Muscle layer of colon (tissue), 2 donors: ENCODE measurements around the gene ATP1A3.

Source experiments
- H3K27ac ChIP-seq: one replicate; pipeline ENCODE4 v1.7.0; 2013; ENCODE audit warnings: low read depth, mild to moderate bottlenecking, low read length, moderate library complexity
- H3K27me3 ChIP-seq, 2 donors: one replicate each; pipeline ENCODE4 v1.7.0; 2013; ENCODE audit warnings: low read length in 2 of 2, mild to moderate bottlenecking in 2 of 2; ENCODE audit not compliant: insufficient read depth in 2 of 2, control insufficient read depth in 1 of 2
- H3K36me3 ChIP-seq: one replicate; pipeline ENCODE4 v1.7.0; 2013; ENCODE audit warnings: mild to moderate bottlenecking, low read length; ENCODE audit not compliant: insufficient read depth
- H3K4me1 ChIP-seq: one replicate; pipeline ENCODE4 v1.7.0; 2013; ENCODE audit warnings: mild to moderate bottlenecking, low read length; ENCODE audit not compliant: insufficient read depth
- H3K4me3 ChIP-seq, 2 donors: one replicate each; pipeline ENCODE4 v1.7.0; 2013; ENCODE audit warnings: low read length in 2 of 2, low read depth in 1 of 2, mild to moderate bottlenecking in 1 of 2, moderate library complexity in 1 of 2
- H3K9ac ChIP-seq: one replicate; pipeline ENCODE4 v1.7.0; 2013; ENCODE audit warnings: low read length
- H3K9me3 ChIP-seq: one replicate; pipeline ENCODE4 v1.7.0; 2013; ENCODE audit warnings: mild to moderate bottlenecking, low read length
- donor health status: abdominal sarcoma.
- donor health status: Adenocarcinoma of cecum.

Gene ATP1A3

DNA sequence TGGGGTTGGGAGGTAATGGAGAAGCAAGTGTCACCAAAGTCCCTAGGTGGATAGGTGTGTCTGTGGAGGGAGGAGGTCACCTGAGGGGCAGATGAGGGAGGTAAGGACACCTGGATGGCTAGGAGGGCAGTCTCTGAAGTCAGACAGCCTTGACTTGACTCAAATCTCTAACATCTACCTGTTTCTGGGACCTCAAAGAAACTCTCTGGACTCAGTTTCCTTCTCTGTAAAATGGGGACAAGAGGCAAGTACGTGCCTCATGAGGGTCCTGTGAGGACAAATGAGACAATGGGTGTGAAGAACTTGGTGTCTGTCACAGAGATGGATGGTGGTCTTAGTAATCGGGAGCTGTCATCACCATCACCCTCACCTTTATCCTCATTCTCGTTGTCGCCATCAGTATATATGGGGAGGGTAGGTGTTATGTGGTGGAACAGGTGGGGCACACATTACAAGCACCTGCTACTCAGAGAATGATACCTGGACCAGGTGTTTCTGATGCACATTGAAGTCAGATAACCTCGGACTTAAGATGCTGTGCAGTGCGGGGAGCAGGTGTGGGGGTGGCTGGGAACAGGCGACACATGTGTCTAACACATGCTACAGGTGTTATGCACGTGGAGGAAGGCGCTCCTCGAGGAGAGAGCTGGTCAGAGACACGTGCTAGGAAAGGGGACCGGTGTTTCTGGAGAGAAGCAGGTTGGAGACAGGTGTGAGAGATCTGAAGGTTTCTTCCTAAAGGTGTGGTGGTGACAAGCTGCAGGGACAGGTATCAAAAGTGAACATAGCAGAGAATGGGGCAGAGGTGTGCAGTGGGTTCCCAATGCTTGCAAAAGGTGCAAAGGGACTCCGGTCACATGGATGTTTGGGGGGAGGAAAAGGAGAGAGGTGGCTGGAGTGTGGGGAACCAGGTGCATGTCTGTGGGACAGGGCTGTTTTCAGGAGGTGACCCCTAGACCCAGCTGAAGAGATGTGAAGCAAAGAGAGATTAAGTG, 69.6 kb downstream of the ATP1A3 start:
- no peak overlapping the region for H3K4me3 ChIP-seq
- H3K9me3 ChIP-seq = no peaks in the 10 kb centered on the region
- peaks cover 58 to 85% of the 10 kb centered on the region in 2 donors for H3K27me3 ChIP-seq
- no peak overlapping the region for H3K27ac ChIP-seq
- no peak overlapping the region for H3K9ac ChIP-seq
- H3K4me1 ChIP-seq = peaks cover 10% of the 10 kb centered on the region
- no peaks in the 10 kb centered on the region for H3K36me3 ChIP-seq

DNA sequence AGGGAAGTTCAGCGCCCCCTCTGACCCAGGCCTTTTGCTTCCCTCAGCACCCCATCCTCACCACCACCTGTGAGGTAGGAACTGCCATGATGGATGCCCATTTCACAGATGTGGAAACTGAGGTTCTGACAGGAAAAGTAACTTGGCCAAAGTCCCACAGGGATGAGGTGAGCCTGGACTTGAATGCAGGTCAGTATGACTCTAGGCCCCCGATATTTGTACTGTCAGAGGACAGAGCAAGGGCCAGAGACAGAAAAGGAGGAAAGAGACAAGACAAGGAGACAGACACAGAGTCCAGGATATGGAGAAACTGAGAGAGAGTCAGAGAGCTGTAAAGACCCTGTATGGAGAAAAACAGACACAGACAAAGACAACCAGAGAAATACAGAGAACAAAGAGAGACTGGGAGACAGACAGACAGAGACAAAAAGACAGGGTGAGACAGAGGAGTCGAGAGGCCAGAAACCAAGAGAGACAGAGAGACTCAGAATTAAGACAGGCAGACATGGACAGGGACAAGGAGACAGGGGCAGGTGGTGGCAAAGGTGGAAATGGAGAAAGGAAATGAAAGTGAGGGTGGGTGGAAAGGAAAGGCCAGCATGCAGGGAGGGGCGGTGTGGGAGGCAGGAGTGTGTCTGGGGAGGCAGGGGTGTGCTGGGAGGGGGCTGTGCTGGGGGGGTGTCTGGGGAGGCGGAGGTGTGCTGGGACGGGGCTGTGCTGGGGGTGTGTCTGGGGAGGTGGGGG, 70.8 kb downstream of the ATP1A3 start:
- Histone ChIP-seq H3K36me3 (no peaks in the 10 kb centered on the region), H3K27ac (no peak overlapping the region), H3K4me1 (peaks cover 2% of the 10 kb centered on the region), H3K27me3 (peaks cover 56 to 72% of the 10 kb centered on the region in 2 donors), H3K9ac (no peak overlapping the region), H3K9me3 (no peaks in the 10 kb centered on the region), H3K4me3 (no peak overlapping the region)

DNA sequence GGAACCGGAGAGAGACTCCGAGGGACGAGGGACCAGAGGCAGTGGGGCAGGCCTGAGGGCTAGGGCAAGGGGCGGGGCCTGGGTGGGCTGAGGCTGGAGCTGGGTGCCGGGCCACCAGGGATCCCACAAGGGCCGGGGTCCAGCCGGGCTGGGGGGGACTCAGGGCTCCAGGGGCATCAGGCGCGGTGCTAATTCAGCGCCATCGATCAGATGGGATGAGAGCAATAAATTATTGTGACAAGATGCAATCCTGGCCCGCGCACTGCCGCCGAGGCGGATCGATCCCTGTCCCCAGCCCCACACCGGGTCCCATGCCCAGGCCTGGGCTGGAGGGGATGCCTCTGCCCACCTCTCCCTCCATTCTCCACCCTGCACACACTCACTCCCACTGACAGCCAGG, 71.4 kb downstream of the ATP1A3 start:
- H3K9me3 ChIP-seq = no peaks in the 10 kb centered on the region
- H3K27ac ChIP-seq = no peak overlapping the region
- no peak overlapping the region for H3K4me3 ChIP-seq
- no peaks in the 10 kb centered on the region for H3K4me1 ChIP-seq
- no peaks in the 10 kb centered on the region for H3K36me3 ChIP-seq
- no peak overlapping the region for H3K9ac ChIP-seq
- H3K27me3 ChIP-seq = peaks cover 58 to 70% of the 10 kb centered on the region in 2 donors

DNA sequence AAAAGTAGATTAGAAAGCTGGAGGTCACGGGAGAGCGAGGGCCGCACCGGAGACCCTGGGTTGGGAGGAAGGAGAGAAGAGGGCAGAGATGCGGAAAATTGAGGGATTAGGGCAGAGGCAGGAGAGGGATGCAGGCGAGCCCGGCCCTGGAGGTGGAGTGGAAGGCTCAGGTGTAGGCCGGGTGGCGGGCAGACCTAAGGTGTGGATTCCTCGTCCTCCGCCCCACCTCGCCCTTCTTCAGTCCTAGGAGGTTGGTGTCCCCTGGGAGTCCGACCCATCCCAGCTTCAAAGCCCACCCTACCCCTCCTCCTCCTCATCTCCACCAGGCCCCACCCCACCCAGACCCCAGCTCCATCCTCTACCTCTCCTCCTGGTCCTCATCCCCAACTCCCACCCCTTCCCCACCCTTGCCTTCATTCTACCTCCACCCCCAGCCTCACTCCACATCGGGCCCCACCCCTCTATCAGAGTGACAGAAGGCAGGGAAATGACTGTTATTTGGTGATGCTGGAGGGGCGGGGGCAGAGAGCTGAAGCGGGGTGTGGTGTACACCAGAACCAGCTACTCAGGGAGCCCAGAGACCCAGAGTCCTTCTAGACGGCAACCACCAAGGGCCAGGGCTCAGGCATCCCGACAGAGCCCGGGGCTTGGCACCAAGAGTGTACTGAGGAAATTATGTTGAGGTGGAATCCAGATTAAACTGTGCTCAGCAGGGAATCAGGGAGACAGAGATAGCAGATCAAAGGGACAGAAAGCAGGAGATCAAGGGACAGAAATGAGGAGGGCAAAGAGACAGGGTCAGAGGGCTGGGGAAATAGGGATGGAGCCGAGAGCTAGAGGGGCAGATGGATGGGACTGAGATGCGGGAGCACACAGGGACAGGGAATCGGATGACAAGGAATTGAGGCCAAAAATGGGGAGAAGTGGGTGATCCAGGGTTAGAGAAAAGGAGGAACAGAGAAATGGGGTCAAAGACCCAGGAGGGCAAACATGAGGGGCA, 72.2 kb downstream of the ATP1A3 start:
- Histone ChIP-seq H3K27me3 (peaks cover 57 to 70% of the 10 kb centered on the region in 2 donors), H3K27ac (no peak overlapping the region), H3K9me3 (no peaks in the 10 kb centered on the region), H3K4me3 (no peak overlapping the region), H3K9ac (no peak overlapping the region), H3K4me1 (no peaks in the 10 kb centered on the region), H3K36me3 (no peaks in the 10 kb centered on the region)

DNA sequence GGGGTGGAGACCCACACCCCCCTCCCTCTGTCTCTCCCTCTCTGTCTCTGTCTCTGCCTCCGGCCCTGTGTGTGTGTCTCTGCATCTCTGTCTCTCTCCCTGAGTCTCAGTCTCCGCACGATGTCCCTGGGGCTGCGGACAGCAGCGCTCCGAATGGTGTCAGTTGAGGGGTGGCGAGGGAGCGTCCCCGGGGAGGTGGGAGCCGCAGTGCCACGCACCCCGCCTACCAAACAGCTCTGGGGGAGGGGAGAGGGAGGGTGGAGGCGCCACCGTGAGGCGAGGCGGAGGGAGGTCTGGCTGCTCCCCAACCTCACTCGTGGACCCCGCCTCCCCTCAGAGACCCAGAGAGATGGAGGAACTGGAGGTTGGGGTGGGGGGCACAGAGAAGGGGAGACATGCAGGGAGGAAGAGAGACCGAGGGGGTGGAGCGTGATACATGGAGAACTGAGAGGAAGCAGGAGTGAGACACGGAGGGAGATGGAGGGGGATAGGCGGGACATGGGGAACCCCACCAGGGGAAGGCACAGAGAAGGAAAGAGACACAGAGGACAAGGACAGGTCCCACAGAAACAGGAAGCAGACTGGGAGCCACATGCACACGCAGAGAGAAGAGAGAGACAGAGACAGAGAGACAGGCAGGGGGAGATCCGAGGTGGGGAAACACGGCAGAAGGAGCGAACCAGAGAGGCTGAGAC, 73.0 kb downstream of the ATP1A3 start:
- H3K27me3 ChIP-seq = peaks cover 58 to 70% of the 10 kb centered on the region in 2 donors
- H3K27ac ChIP-seq = no peak overlapping the region
- H3K4me1 ChIP-seq = no peaks in the 10 kb centered on the region

DNA sequence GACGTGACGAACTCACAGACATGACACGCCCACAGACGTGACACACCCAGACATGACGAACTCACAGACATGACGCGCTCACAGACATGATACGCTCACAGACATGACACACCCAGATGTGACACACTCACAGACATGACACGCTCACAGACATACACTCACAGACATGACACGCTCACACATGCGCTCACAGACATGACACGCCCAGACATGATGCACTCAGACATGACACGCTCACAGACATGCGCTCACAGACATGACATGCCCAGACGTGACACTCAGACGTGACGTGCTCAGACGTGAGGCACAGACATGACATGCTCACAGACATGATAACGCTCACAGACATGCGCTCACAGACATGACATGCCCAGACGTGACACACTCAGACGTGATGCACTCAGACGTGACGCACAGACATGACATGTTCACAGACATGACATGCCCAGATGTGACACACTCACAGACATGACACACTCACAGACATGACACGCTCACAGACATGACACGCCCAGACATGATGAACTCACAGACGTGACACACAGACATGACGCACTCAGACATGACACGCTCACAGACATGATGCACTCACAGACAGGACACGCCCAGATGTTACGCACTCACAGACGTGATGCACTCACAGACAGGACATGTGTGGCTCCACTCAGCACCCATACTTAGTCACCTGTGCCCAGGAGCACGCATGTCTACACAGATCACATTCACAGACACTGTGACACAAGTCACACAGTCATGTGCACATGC, 73.9 kb downstream of the ATP1A3 start:
- Histone ChIP-seq H3K27me3 (peaks cover 56 to 70% of the 10 kb centered on the region in 2 donors), H3K27ac (no peak overlapping the region), H3K9ac (no peak overlapping the region), H3K4me1 (no peaks in the 10 kb centered on the region), H3K4me3 (no peak overlapping the region), H3K9me3 (no peaks in the 10 kb centered on the region), H3K36me3 (no peaks in the 10 kb centered on the region)

More for the DNA sequence above, 73.0 kb downstream of the ATP1A3 start:
- Histone ChIP-seq H3K4me3 (no peak overlapping the region), H3K36me3 (no peaks in the 10 kb centered on the region), H3K9ac (no peak overlapping the region), H3K9me3 (no peaks in the 10 kb centered on the region)

DNA sequence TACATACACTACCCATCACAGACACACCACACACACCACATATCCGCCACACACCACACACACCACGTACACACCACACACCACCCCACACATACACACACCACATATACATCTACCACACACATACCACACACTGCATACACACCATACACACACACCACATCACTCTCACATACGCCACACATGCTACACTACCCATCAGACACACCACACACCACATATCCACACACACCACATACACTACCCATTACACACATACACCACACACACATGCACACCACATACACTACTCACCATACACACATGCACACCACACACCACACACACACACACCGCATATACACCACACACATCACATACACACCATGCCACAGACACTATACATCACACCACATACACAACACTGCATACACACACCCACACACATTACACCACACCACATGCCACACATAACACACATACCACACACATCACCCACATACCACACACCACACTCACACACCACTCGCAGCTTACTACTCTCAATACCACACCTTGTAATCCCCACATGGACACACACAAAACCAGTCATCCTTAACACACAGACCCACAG, 75.3 kb downstream of the ATP1A3 start:
- no peak overlapping the region for H3K9ac ChIP-seq
- H3K4me1 ChIP-seq = no peaks in the 10 kb centered on the region
- no peaks in the 10 kb centered on the region for H3K9me3 ChIP-seq
- no peaks in the 10 kb centered on the region for H3K36me3 ChIP-seq
- peaks cover 53 to 66% of the 10 kb centered on the region in 2 donors for H3K27me3 ChIP-seq
- no peak overlapping the region for H3K27ac ChIP-seq
- H3K4me3 ChIP-seq = no peak overlapping the region

DNA sequence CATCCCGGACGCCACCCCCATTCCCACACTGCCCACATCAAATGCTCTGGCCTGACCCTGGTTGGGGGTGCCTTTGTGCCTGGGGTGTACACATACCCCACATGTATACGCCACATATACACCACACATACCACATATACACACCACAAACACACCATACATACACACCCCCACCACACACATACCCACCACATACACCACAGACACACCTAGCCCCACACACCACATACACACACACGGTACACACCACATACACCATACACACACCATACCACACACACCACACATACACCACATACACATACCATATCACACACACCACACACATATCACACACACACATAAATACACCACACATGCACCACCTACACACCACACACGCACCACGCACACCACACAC, 75.9 kb downstream of the ATP1A3 start:
- Histone ChIP-seq H3K4me1 (no peaks in the 10 kb centered on the region), H3K9me3 (no peaks in the 10 kb centered on the region), H3K27me3 (peaks cover 54 to 68% of the 10 kb centered on the region in 2 donors), H3K27ac (no peak overlapping the region), H3K9ac (no peak overlapping the region), H3K36me3 (no peaks in the 10 kb centered on the region), H3K4me3 (no peak overlapping the region)

DNA sequence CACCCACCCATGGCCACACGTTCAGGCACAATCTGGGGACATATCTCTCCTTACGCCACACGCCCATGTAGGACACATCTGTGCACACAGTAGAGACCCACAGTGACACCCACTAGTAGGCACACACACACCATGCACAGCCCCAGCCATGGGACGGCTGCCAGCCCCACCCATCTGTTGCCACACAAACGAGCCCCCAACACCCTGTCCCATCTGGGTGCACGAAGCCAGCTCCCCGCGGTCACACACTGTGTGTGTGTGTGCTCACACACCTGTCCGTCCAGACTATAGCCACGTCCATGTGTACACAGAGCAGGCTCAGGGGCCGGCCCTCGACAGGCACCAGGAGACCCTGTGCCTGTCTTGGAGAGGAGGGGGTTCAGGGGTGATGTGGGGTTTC, 76.4 kb downstream of the ATP1A3 start:
- Histone ChIP-seq H3K27ac (no peak overlapping the region), H3K4me3 (no peak overlapping the region), H3K4me1 (no peaks in the 10 kb centered on the region), H3K27me3 (peaks cover 51 to 66% of the 10 kb centered on the region in 2 donors), H3K9ac (no peak overlapping the region), H3K9me3 (no peaks in the 10 kb centered on the region), H3K36me3 (no peaks in the 10 kb centered on the region)
